Left ventricle myocardium inferior (tissue), 1 donor: ENCODE data around the gene RETSAT. TPM values are rescaled to one million over a fixed set of nuclear protein-coding genes. Genes with fewer than 3 reads are reported as not detected.

Experiments used
- DNase-seq: peaks from one replicate; pipeline ENCODE4 v3.0.0-alpha.2; 2020
- H3K27ac ChIP-seq: fragments of 200-600 bp; replicated peaks from 2 replicates; pipeline ENCODE4 v1.8.0; 2021
- H3K27me3 ChIP-seq: fragments of 200-600 bp; 2 replicates; pipeline ENCODE4 v1.8.0; 2021; ENCODE audit warnings: low read depth
- H3K36me3 ChIP-seq: fragments of 200-600 bp; 2 replicates; pipeline ENCODE4 v1.8.0; 2021
- H3K4me1 ChIP-seq: fragments of 200-600 bp; 2 replicates; pipeline ENCODE4 v1.8.0; 2021
- H3K4me3 ChIP-seq: fragments of 200-600 bp; 2 replicates; pipeline ENCODE4 v1.8.0; 2021; ENCODE audit warnings: mild to moderate bottlenecking, moderate library complexity
- H3K9me3 ChIP-seq: fragments of 200-600 bp; replicated peaks from 2 replicates; pipeline ENCODE4 v1.8.0; 2021
- intact Hi-C: fragments of 100-400 bp; cut with micrococcal nuclease; formaldehyde crosslinking; loops from one replicate; pipeline ENCODE4 v1.11.0; 2022
- total RNA-seq: library from RNA; stranded (reverse); fragmentation: NEBNext Ultra II Directional; extraction: Animal tissue kit (Norgen Biotek cat#: 25700); gene quantifications from one replicate; pipeline ENCODE4 v1.2.1, GENCODE V29; 2021
- TF ChIP-seq, protein P1 (sequence below): fragments of 200-600 bp; IDR thresholded peaks from 2 replicates; pipeline ENCODE4 v1.8.0; 2021; ENCODE audit warnings: antibody characterized with exemption, mild to moderate bottlenecking, borderline replicate concordance
- donor health status: DM: no; HTN: yes; CAD: no; lungs with severe emphysema.

RETSAT gene
- total RNA-seq, 1 donor from 2014 or later, result 39.4 TPM

DNA sequence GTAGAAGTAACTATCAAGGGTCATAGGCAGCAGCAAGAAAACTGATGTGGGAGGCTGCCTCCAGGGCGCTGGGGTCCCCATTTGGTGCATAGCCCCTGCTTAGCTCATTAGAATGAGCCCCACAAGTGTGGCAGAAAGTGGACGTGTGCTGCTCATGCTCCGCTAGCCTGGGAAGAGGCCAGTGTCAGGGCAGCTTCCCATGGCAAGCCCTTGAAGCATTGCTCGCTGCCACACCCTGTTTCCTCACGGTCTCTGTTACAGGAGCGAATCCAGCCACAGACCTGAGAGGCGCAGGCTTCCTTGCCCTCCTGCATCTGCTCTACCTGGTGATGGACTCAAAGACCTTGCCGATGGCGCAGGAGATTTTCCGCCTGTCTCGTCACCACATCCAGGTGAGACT is 22.8 kb upstream of the RETSAT start:
- TF ChIP-seq, protein P1, sequence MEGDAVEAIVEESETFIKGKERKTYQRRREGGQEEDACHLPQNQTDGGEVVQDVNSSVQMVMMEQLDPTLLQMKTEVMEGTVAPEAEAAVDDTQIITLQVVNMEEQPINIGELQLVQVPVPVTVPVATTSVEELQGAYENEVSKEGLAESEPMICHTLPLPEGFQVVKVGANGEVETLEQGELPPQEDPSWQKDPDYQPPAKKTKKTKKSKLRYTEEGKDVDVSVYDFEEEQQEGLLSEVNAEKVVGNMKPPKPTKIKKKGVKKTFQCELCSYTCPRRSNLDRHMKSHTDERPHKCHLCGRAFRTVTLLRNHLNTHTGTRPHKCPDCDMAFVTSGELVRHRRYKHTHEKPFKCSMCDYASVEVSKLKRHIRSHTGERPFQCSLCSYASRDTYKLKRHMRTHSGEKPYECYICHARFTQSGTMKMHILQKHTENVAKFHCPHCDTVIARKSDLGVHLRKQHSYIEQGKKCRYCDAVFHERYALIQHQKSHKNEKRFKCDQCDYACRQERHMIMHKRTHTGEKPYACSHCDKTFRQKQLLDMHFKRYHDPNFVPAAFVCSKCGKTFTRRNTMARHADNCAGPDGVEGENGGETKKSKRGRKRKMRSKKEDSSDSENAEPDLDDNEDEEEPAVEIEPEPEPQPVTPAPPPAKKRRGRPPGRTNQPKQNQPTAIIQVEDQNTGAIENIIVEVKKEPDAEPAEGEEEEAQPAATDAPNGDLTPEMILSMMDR, result no peak
- H3K9me3 ChIP-seq, result peaks cover 11% of the 10 kb centered on the region
- H3K4me1 ChIP-seq, result no peaks in the 10 kb centered on the region
- DNase-seq, result no peak
- intact Hi-C loops, result no loop called here
- no peak overlapping the region for H3K27ac ChIP-seq
- H3K27me3 ChIP-seq, result no peaks in the 10 kb centered on the region
- H3K36me3 ChIP-seq, result peaks cover 82% of the 10 kb centered on the region
- H3K4me3 ChIP-seq, result no peak overlapping the region

DNA sequence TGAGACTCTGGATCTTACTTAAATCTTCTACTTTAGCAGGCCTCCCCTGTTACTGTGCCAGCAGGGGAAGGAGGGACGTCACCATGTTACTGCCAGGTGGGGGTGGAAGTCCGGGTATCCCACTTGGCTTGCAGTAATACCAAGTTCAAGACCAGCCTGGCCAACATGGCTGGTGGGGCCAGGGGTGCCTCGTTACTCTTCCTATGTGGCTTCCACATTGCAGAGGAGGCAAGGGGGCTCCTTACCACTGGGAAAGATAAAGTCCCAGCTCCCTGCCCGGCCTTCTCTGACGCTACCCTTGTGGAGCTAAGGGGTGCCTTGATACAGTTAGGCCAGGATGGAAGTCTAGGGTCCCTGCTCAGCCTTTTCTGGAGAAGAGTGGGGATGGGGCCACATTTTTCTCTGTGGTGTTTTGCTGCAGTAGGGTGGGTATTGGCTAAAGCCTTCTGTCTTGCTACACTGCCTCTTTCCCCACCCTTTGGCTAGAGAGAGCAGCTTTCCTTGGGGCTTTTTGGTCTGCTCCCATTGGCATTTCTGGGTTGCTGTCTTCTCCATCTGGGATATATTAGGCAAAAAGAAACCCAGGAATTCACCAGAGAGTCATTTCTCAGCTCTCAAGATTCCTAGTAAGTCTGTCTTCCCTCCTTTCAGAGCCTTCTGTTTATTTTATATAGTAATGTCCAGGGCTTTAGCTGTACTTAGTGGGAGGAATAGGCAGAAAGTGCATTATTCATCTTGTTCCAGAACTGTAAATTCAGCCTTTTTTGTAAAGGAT is 22.1 kb upstream of the RETSAT start:
- intact Hi-C loops, result no loop called here
- Histone ChIP-seq H3K27ac (no peak overlapping the region), H3K27me3 (no peaks in the 10 kb centered on the region), H3K9me3 (peaks cover 11% of the 10 kb centered on the region), H3K4me1 (no peaks in the 10 kb centered on the region), H3K4me3 (no peak overlapping the region), H3K36me3 (peaks cover 82% of the 10 kb centered on the region)
- TF ChIP-seq, protein P1, result no peak
- DNase-seq, result no peak

DNA sequence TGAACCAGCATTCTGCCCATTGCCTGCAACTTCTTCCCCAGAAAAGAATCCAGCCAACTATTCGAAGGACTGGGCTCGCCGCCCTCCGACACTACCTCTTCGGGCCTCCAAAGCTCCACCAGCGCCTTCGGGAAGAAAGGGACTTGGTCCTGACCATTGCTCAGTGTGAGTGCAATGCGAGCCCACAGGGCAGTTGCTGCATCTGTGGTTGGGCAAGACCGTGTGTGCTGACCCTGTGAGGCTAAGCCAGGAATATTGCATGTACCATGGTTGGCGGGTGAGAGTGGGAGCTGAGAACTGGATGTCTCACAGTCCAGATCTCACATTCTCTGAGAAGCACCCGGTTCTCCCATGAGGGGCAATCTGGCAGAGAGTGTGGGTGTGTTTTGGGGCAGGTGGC is 16.7 kb upstream of the RETSAT start:
- H3K4me3 ChIP-seq, result no peak overlapping the region
- H3K9me3 ChIP-seq, result peaks cover 11% of the 10 kb centered on the region
- peaks cover 62% of the 10 kb centered on the region for H3K36me3 ChIP-seq
- no peaks in the 10 kb centered on the region for H3K27me3 ChIP-seq
- no peaks in the 10 kb centered on the region for H3K4me1 ChIP-seq
- H3K27ac ChIP-seq, result no peak overlapping the region
- intact Hi-C loops, result no loop called here
- DNase-seq, result no peak
- TF ChIP-seq, protein P1, result no peak

DNA sequence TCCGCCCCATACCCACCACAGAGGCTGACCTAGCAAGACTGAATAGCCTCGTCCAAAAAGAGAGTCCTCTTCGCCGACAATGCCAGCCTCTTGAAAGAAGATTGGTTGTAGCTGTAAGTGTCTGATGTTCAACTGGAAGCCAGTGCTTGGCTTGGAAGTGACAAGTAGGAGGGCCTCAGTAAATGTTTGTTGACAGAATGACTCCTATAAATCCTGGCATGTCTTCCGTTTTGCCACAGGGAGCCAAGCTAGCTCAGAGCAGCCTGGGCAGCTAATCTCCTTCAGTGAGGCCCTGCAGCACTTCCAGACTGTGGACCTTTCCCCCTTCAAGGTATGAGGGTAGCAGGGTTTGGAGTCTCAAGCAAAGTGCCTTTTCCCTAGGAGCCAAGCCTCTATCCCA is 15.2 kb upstream of the RETSAT start:
- TF ChIP-seq, protein P1, result no peak

DNA sequence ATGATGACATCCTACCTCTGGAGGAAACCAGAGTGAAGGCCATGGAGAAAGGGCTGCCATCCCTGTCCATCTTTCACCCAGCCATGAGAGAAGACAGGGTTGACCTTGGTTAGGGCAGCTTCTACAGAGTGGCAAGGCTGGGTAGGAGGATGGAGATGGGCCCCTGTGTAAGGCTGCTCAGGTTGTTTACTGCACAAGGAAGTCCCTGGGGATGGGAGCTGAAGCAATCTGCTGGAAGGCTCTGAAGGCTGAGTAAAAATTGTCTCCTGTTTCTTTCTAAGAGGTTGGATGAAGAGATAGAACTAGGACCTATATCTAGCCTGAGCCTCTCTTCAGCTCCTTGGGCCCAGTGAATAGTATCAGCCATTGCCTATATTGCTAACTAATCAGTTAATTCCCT is 14.6 kb upstream of the RETSAT start:
- Histone ChIP-seq H3K36me3 (peaks cover 56% of the 10 kb centered on the region), H3K9me3 (peaks cover 7% of the 10 kb centered on the region), H3K4me3 (no peak overlapping the region), H3K4me1 (no peaks in the 10 kb centered on the region), H3K27me3 (no peaks in the 10 kb centered on the region), H3K27ac (no peak overlapping the region)
- intact Hi-C loops, result no loop called here
- TF ChIP-seq, protein P1, result no peak
- no peak for DNase-seq

More for the DNA sequence above, 15.2 kb upstream of the RETSAT start:
- peaks cover 11% of the 10 kb centered on the region for H3K9me3 ChIP-seq
- no peaks in the 10 kb centered on the region for H3K27me3 ChIP-seq
- peaks cover 60% of the 10 kb centered on the region for H3K36me3 ChIP-seq
- no peaks in the 10 kb centered on the region for H3K4me1 ChIP-seq
- H3K4me3 ChIP-seq, result no peak overlapping the region
- DNase-seq, result no peak
- no peak overlapping the region for H3K27ac ChIP-seq
- intact Hi-C loops, result no loop called here
